Activated gamma-delta T cell (primary cell): Measurements from ENCODE around the gene SAMD14.

ENCODE experiments used
- DNase-seq: peaks from one replicate; lab custom pipeline; 2025; lab: John Stamatoyannopoulos, UW

SAMD14 gene

GRCh38 chr17:50165466-50165865 is 35.5 kb upstream of the SAMD14 start:
- DNase-seq: no peak

GRCh38 chr17:50165066-50165465 is 35.1 kb upstream of the SAMD14 start:
- DNase-seq: no peak

- DNase-seq: no peak
These were observed 34.7 kb upstream of the SAMD14 start for GRCh38 chr17:50164697-50164988.

GRCh38 chr17:50163843-50164696 is 34.1 kb upstream of the SAMD14 start:
- no peak for DNase-seq

- no peak for DNase-seq
These were observed 32.7 kb upstream of the SAMD14 start for GRCh38 chr17:50162466-50163254.

GRCh38 chr17:50161911-50162288 is 31.9 kb upstream of the SAMD14 start:
- DNase-seq: no peak

DNA sequence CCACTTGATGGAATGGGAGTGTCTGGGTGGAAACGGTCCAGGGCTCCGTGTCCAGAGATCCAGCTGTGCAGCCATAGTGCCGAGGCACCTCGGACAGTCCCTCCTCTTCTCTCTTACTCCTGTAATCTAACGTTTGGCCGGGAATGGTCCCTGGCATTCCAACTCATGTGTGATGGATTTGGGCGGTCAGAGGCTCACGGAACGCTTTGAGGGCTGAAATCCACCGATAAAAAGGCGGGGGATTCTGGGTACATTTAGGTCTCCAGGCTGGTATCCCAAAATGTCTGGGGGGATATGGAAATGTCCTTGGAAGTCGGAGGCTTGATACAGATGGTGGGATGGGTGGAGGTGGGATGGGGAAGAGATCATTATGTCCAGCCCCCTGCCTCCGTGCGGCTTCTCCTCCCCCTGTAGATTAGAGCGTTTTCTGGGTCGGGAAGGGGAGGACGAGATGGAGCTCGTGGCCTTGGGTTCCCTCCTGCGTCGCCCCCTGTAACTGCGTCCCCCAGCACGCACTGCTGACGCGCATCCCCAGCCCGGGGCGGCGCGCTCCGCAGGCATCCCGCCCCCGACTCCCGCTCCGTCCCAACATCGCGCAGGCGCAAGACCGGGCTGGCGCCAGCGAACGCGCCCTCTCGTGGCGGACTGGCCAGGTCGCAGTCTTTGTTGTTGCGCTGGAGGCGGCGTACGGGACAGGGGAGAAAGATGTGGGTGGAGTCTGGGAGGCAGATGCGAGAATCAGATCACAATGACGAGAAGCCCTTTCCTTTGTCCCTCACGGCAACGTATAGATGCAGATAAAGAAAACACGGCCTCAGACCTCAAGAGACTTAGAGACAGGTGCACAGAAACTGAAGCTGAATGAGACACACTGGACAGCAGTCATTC is 31.3 kb upstream of the SAMD14 start:
- peak; percentile 87 for DNase-seq

GRCh38 chr17:50157891-50158290 is 27.9 kb upstream of the SAMD14 start:
- DNase-seq: no peak

GRCh38 chr17:50155115-50155819 is 25.3 kb upstream of the SAMD14 start:
- DNase-seq: no peak

DNA sequence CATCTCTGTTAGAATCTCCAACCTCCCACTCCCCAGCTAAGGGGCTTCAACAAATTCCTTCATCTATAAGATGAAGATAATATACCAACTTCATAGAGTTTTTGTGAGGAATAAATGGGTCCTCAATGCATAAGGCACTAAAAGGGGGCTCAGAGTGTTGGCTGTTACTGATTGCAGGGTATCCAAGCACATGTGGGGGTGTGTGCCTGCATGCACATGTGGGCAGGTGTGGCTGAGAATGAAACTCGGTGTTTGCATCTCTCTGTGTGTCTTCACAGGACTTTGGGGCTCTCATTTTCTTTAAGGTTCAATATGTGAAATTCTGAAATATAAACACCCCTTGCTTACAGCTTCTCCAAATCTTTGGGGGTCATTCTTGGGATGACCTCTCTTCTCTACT is 24.6 kb upstream of the SAMD14 start:
- DNase-seq: no peak

- no peak for DNase-seq
These were observed 24.0 kb upstream of the SAMD14 start for GRCh38 chr17:50153650-50154575.

- no peak for DNase-seq
These were observed 22.8 kb upstream of the SAMD14 start for GRCh38 chr17:50152736-50153135.

GRCh38 chr17:50151937-50152547 is 22.1 kb upstream of the SAMD14 start:
- DNase-seq: no peak

- DNase-seq: peak; percentile 73
These were observed 21.3 kb upstream of the SAMD14 start for GRCh38 chr17:50151041-50151936.

DNA sequence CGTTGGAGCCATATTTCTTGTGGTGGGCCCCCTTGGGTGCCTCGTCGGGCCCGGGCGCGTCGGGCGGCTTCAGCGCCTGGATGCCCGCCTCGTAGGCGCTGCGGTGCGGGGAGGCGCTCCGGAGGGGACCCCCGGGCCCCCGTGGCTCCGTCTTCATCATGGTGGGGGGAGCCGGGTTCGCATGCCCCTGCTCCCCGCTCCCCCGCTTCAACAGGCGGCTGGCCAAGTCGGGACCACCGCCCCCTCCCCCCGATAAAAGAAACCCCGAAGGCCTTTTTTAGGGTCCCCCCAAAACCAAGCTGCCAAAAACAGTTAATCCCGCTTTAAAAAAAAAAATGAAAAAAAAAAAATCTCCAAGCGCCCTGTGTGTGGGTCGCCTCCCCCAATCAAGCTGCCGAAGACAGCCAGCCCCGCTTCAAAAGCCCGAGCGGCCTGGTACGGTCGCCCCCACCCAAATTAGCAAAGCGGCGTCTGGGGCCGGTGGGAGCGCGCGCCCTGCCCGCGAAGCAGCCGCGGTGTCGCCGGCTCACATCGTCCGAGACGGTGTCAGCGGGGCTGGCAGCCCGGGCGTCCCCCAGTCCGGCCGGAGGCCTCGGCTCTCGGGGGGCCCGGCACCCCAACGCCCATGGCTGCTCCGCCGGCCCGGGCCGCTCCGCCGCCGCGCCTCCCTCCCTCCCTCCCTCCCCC is 20.5 kb upstream of the SAMD14 start, which contains the start of gene PPP1R9B:
TSS of gene PPP1R9B (minus strand) at position 324 of the 687 bp plus-strand sequence. CDS start at position 160, 164 bp downstream.
- DNase-seq: no peak

- peak; percentile 56 for DNase-seq
These were observed 19.7 kb upstream of the SAMD14 start for GRCh38 chr17:50149417-50150353.

DNA sequence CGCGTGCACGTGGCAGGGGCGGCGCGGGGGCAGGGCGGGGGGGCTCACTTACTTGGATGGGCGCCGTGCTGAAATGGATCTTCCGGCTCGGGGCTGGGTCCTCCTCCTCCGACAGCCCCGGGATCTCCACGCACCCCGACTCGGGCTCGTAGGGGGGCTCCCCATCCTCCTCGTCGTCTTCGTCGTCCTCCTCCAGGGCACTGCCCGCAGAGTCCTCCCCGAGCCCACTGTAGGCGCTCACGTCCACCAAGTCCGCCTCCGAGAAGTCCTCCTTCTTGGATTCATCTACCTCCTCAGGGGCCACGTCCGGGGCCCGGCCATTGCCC is 19.1 kb upstream of the SAMD14 start:
- no peak for DNase-seq
